ENCODE measurements around the gene GIN1.

- no peak for TF ChIP-seq CTCF (conservative IDR thresholded peaks at IDR 0.05; ENCODE audit: low read length)
- TF ChIP-seq EZH2phosphoT487 (IDR thresholded peaks at IDR 0.05; ENCODE audit: borderline replicate concordance, low read depth, low read length): no peak
Observed at GRCh38 chr5:103101079-103101750, 18.7 kb downstream of the GIN1 start.

Data from OCI-LY7 (cell line).